Tibial nerve (tissue), 3 donors: ENCODE data around the gene NCAM2.

Experiments
- CTCF ChIP-seq, 5 experiments: fragments of 200-600 bp in 3 of 5; fragments of 450-650 bp in 2 of 5; sonication (generic) in 3 of 5; IDR thresholded peaks; one replicate each; pipeline ENCODE4 v1.5.1; 2016 to 2019; ENCODE audit warnings: antibody characterized with exemption in 5 of 5, mild to moderate bottlenecking in 3 of 5, moderate library complexity in 2 of 5
- POLR2A ChIP-seq, 2 donors: fragments of 450-650 bp; IDR thresholded peaks; one replicate each; pipeline ENCODE4 v1.6.1; 2017; ENCODE audit warnings: antibody characterized with exemption in 2 of 2, mild to moderate bottlenecking in 2 of 2, moderate library complexity in 2 of 2

GRCh38 chr21:21236996-21237395 is 238.8 kb downstream of the NCAM2 start:
- no peak for TF ChIP-seq CTCF (IDR thresholded peaks at IDR 0.05)
- TF ChIP-seq POLR2A (IDR thresholded peaks at IDR 0.05): no peak
